Activated CD4-positive, alpha-beta T cell treated with anti-CD3 and anti-CD28 coated beads for 4 hours (primary cell): ENCODE measurements around the gene OAS2.

Experiments used
- DNase-seq, 2 donors: peaks; one replicate each; pipeline ENCODE4 v3.0.0-alpha.2; 2020

Gene OAS2

DNA sequence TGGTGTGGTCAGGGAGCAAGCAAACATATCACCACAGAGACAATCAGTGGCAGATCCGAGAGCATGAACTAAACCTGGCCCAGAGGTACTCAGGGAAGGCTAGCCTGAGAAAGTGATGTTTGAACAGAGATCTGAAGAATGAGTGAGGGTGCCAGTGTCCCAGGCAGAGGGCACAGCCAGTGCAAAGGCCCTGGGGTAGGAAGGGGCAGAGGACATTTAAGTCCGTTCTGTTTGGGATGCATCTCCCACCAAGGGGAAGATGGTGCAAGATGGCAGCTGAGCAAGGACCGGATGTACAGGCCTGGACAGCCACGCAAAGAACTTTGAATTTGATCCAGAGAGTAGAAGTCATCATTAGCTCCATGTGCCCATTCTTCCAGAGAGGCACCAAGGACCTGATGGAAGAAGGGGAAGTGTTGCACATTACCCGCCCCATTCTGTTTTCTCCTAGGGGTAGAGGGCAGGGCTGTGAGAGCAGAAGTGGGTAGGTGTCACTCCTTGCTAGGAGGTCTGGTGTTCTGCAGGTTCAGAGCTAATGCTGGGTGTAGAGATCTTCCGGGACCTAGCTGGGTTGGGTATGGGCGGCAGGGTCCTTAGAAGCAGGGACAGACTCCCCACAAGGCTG, 82.1 kb downstream of the OAS2 start:
- DNase-seq, result no peak

DNA sequence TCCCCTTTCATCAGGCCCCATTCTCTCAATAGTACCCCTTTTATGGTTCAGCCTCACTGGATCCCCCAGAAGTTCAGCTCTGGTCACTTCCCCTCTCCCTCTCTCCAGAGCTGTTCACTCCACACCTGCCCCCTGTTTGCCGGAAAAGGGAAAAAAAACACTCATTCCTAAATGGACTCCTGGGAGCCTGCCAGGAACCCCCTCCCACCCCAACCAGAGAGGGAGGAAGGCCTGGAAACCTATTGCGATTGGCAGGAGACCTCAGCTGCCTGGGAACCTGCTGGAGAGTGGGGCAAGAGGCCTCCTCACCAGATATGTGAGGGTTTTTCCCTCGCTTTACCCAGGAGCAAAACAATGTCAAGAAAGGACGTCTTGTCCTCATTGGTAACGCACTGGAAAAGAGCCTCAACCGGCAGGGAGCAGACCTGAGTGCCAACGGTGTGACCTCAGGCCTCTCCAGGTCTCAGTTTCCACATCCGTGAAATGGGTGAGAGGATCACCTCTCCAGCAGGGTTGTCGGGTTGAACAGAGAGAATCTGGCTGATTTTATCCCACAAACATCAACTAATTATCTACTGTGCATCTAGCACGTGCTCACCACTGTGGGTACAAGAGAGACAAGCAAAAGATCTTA, 82.9 kb downstream of the OAS2 start:
- DNase-seq, result no peak
